ENCODE results near the gene BTD. TPM values are rescaled to one million over a fixed set of nuclear protein-coding genes. Genes with fewer than 3 reads are reported as not detected.

The BTD gene
- total and polyA plus RNA-seq, 4 donors, result 45.8 to 78.1 (median 47.8) TPM

DNA sequence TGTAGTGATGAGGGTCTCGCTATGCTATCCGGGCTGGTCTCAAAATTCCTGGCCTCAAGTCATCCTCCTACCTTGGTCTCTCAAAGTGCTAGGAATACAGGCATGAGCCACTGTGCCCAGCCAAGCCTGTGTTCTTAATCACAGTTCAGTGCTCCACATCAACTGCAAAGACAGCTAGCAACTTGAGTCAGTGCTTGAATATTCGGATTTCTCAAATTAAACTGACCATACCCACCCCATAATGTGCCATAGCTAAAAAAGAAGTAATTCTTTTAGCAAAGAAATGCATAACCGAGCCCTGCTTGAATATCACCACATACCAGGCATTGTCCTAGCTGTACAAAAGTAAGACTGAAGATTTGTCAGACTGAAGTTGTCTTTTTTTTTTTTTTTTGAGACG is 89.2 kb downstream of the BTD start:
- no peaks in the 10 kb centered on the region for H3K4me1 ChIP-seq (ENCODE audit: control insufficient read depth in 4 of 4, insufficient read depth in 4 of 4, low read length in 3 of 4)
- no peaks in the 10 kb centered on the region for H3K27me3 ChIP-seq (ENCODE audit: control insufficient read depth in 4 of 4, insufficient read depth in 4 of 4, low read length in 3 of 4)
- no peaks in the 10 kb centered on the region for H3K9me3 ChIP-seq (ENCODE audit: control insufficient read depth in 4 of 4, low read length in 3 of 4)
- H3K9ac ChIP-seq (ENCODE audit: low read depth in 1 of 2, low read length in 2 of 2), result no peak overlapping the region
- 97% methylated on average over 5 of the region's 5 CpGs for WGBS
- no peak for TF ChIP-seq ZBTB33 (IDR thresholded peaks at IDR 0.05)
- no peak for TF ChIP-seq FOXA1 (IDR thresholded peaks at IDR 0.05)
- TF ChIP-seq RXRA (IDR thresholded peaks at IDR 0.05), result no peak
- TF ChIP-seq MAX (IDR thresholded peaks at IDR 0.05), result no peak
- TF ChIP-seq RAD21 (IDR thresholded peaks at IDR 0.05), result no peak
- TF ChIP-seq, protein P1, sequence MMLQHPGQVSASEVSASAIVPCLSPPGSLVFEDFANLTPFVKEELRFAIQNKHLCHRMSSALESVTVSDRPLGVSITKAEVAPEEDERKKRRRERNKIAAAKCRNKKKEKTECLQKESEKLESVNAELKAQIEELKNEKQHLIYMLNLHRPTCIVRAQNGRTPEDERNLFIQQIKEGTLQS (IDR thresholded peaks at IDR 0.05), result no peak
- no peak for TF ChIP-seq GABPA (IDR thresholded peaks at IDR 0.05 in 1 of 2, conservative IDR thresholded peaks at IDR 0.05 in 1 of 2)
- H3K4me3 ChIP-seq (ENCODE audit: low read depth in 1 of 3, low read length in 3 of 3), result no peak overlapping the region
- H3K36me3 ChIP-seq (ENCODE audit: control insufficient read depth in 4 of 4, insufficient read depth in 3 of 4, low read depth in 1 of 4, low read length in 3 of 4), result peaks cover 6 to 53% (median 14%) of the 10 kb centered on the region in 4 donors
- H3K27ac ChIP-seq (ENCODE audit: low read depth in 1 of 2, low read length in 2 of 2), result no peak overlapping the region
- no peak for DNase-seq (ENCODE audit: low spot score)

GRCh38 chr3:15693355-15693754 is 91.8 kb downstream of the BTD start:
- TF ChIP-seq REST (IDR thresholded peaks at IDR 0.05) (no peak), MAX (IDR thresholded peaks at IDR 0.05) (no peak), RAD21 (IDR thresholded peaks at IDR 0.05) (peak in 1 of 2 donors; percentile 35), HNF4A (conservative IDR thresholded peaks at IDR 0.05) (no peak)
- TF ChIP-seq, protein P1 (IDR thresholded peaks at IDR 0.05), result no peak
- Histone ChIP-seq H3K4me1 (ENCODE audit: control insufficient read depth in 4 of 4, insufficient read depth in 4 of 4, low read length in 3 of 4) (no peaks in the 10 kb centered on the region), H3K27ac (ENCODE audit: low read depth in 1 of 2, low read length in 2 of 2) (no peak overlapping the region), H3K9ac (ENCODE audit: low read depth in 1 of 2, low read length in 2 of 2) (no peak overlapping the region), H3K36me3 (ENCODE audit: control insufficient read depth in 4 of 4, insufficient read depth in 3 of 4, low read depth in 1 of 4, low read length in 3 of 4) (peaks cover 4 to 39% (median 14%) of the 10 kb centered on the region in 4 donors), H3K4me3 (ENCODE audit: low read depth in 1 of 3, low read length in 3 of 3) (no peak overlapping the region), H3K9me3 (ENCODE audit: control insufficient read depth in 4 of 4, low read length in 3 of 4) (no peaks in the 10 kb centered on the region), H3K27me3 (ENCODE audit: control insufficient read depth in 4 of 4, insufficient read depth in 4 of 4, low read length in 3 of 4) (no peaks in the 10 kb centered on the region)
- DNase-seq (ENCODE audit: low spot score), result no peak
- 57% methylated on average over 1 of the region's 1 CpG for WGBS

- Histone ChIP-seq H3K9me3 (ENCODE audit: control insufficient read depth in 4 of 4, low read length in 3 of 4) (no peaks in the 10 kb centered on the region), H3K4me3 (ENCODE audit: low read depth in 1 of 3, low read length in 3 of 3) (no peak overlapping the region), H3K27me3 (ENCODE audit: control insufficient read depth in 4 of 4, insufficient read depth in 4 of 4, low read length in 3 of 4) (no peaks in the 10 kb centered on the region), H3K27ac (ENCODE audit: low read depth in 1 of 2, low read length in 2 of 2) (no peak overlapping the region), H3K4me1 (ENCODE audit: control insufficient read depth in 4 of 4, insufficient read depth in 4 of 4, low read length in 3 of 4) (no peaks in the 10 kb centered on the region), H3K36me3 (ENCODE audit: control insufficient read depth in 4 of 4, insufficient read depth in 3 of 4, low read depth in 1 of 4, low read length in 3 of 4) (peaks cover 3 to 32% (median 10%) of the 10 kb centered on the region in 4 donors), H3K9ac (ENCODE audit: low read depth in 1 of 2, low read length in 2 of 2) (no peak overlapping the region)
- WGBS, result 96% methylated on average over 1 of the region's 1 CpG
- no peak for DNase-seq (ENCODE audit: low spot score)
- TF ChIP-seq EGR1 (IDR thresholded peaks at IDR 0.05; ENCODE audit: low read depth in 2 of 2) (no peak), YY1 (IDR thresholded peaks at IDR 0.05) (no peak), REST (IDR thresholded peaks at IDR 0.05) (no peak)
- TF ChIP-seq, protein P2, sequence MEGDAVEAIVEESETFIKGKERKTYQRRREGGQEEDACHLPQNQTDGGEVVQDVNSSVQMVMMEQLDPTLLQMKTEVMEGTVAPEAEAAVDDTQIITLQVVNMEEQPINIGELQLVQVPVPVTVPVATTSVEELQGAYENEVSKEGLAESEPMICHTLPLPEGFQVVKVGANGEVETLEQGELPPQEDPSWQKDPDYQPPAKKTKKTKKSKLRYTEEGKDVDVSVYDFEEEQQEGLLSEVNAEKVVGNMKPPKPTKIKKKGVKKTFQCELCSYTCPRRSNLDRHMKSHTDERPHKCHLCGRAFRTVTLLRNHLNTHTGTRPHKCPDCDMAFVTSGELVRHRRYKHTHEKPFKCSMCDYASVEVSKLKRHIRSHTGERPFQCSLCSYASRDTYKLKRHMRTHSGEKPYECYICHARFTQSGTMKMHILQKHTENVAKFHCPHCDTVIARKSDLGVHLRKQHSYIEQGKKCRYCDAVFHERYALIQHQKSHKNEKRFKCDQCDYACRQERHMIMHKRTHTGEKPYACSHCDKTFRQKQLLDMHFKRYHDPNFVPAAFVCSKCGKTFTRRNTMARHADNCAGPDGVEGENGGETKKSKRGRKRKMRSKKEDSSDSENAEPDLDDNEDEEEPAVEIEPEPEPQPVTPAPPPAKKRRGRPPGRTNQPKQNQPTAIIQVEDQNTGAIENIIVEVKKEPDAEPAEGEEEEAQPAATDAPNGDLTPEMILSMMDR (IDR thresholded peaks at IDR 0.05; ENCODE audit: low read depth, low read length, missing input control), result no peak
Measured at GRCh38 chr3:15694628-15695027, 93.1 kb downstream of the BTD start.

Data from liver (tissue), 9 donors.